GM23338 (cell line): Measurements from ENCODE around the gene AQP5. TPM values are rescaled to one million over a fixed set of nuclear protein-coding genes. Genes with fewer than 3 reads are reported as not detected.

Experiments
- ATAC-seq: fragments of 200-7000 bp; cut with Tn5 transposase; 3 replicates; pipeline ENCODE4 v1.9.1; 2020
- DNase-seq: peaks from one replicate; pipeline ENCODE4 v3.0.0-alpha.2; 2015; ENCODE audit warnings: low spot score
- H2AFZ ChIP-seq: fragments of 200-600 bp; sonication (generic); 2 replicates; pipeline ENCODE4 v1.8.0; 2016; ENCODE audit warnings: antibody characterized with exemption, mild to moderate bottlenecking, moderate library complexity
- H3F3A ChIP-seq: fragments of 200-600 bp; sonication (generic); replicated peaks from 2 replicates; pipeline ENCODE4 v1.8.0; 2017; ENCODE audit warnings: antibody characterized with exemption, mixed run types, low read depth
- H3K27ac ChIP-seq: fragments of 200-600 bp; sonication (generic); 2 replicates; pipeline ENCODE4 v1.6.1; 2016; ENCODE audit warnings: low read depth
- H3K27me3 ChIP-seq: fragments of 200-600 bp; sonication (generic); 2 replicates; pipeline ENCODE4 v1.8.0; 2016; ENCODE audit warnings: mild to moderate bottlenecking, mixed run types, moderate library complexity; ENCODE audit not compliant: insufficient read depth
- H3K36me3 ChIP-seq: fragments of 200-600 bp; sonication (generic); 2 replicates; pipeline ENCODE4 v1.8.0; 2016; ENCODE audit warnings: mild to moderate bottlenecking; ENCODE audit not compliant: insufficient read depth
- H3K4me1 ChIP-seq: fragments of 200-600 bp; sonication (generic); 2 replicates; pipeline ENCODE4 v1.8.0; 2016; ENCODE audit warnings: mild to moderate bottlenecking, moderate library complexity; ENCODE audit not compliant: insufficient read depth
- H3K4me2 ChIP-seq: fragments of 200-600 bp; sonication (generic); 2 replicates; pipeline ENCODE4 v1.7.1; 2017; ENCODE audit warnings: mixed run types
- H3K4me3 ChIP-seq: fragments of 200-600 bp; sonication (generic); 2 replicates; pipeline ENCODE4 v1.6.1; 2016; ENCODE audit warnings: mixed run types
- H3K79me2 ChIP-seq: fragments of 200-600 bp; sonication (generic); replicated peaks from 2 replicates; pipeline ENCODE4 v1.8.0; 2017; ENCODE audit warnings: mild to moderate bottlenecking; ENCODE audit not compliant: insufficient read depth
- H3K9me2 ChIP-seq: fragments of 200-600 bp; sonication (generic); 2 replicates; pipeline ENCODE4 v1.8.0; 2017; ENCODE audit not compliant: insufficient read depth
- H4K20me1 ChIP-seq: fragments of 200-600 bp; sonication (generic); replicated peaks from 2 replicates; pipeline ENCODE4 v1.8.0; 2017; ENCODE audit warnings: mild to moderate bottlenecking; ENCODE audit not compliant: insufficient read depth
- H3K27ac Mint-ChIP-seq: 2 replicates; pipeline ENCODE4 v1.8.0; 2020; ENCODE audit warnings: inconsistent platforms, mild to moderate bottlenecking, moderate library complexity, mixed read lengths
- H3K27me3 Mint-ChIP-seq: 3 replicates; pipeline ENCODE4 v1.8.0; 2022; ENCODE audit warnings: low read depth, mild to moderate bottlenecking, moderate library complexity, mixed read lengths, inconsistent platforms; ENCODE audit not compliant: insufficient read depth, poor library complexity
- H3K36me3 Mint-ChIP-seq: 3 replicates; pipeline ENCODE4 v1.8.0; 2021; ENCODE audit warnings: low read depth, mild to moderate bottlenecking, inconsistent platforms, moderate library complexity, mixed read lengths
- H3K4me1 Mint-ChIP-seq: 3 replicates; pipeline ENCODE4 v1.8.0; 2020; ENCODE audit warnings: mild to moderate bottlenecking, inconsistent platforms, mixed read lengths
- H3K4me3 Mint-ChIP-seq: 3 replicates; pipeline ENCODE4 v1.8.0; 2021; ENCODE audit warnings: moderate library complexity, mild to moderate bottlenecking, inconsistent platforms, mixed read lengths
- H3K9me3 Mint-ChIP-seq: 3 replicates; pipeline ENCODE4 v1.8.0; 2020; ENCODE audit warnings: moderate library complexity, mild to moderate bottlenecking, inconsistent platforms, mixed read lengths
- CREB1 ChIP-seq: fragments of 250-450 bp; sonication (Bioruptor Pico); IDR thresholded peaks from 2 replicates; pipeline ENCODE4 v1.5.0; 2020; ENCODE audit warnings: low read depth, mild to moderate bottlenecking, moderate library complexity
- EZH2 ChIP-seq: fragments of 200-600 bp; sonication (generic); IDR thresholded peaks from one replicate; pipeline ENCODE4 v1.8.0; 2017; ENCODE audit warnings: antibody characterized with exemption, mild to moderate bottlenecking, low read depth; ENCODE audit not compliant: unreplicated experiment
- EZH2phosphoT487 ChIP-seq: fragments of 200-600 bp; sonication (generic); IDR thresholded peaks from one replicate; pipeline ENCODE4 v1.8.1; 2018; ENCODE audit warnings: antibody characterized with exemption; ENCODE audit not compliant: unreplicated experiment
- JUNB ChIP-seq: IDR thresholded peaks from one replicate; pipeline ENCODE4 v1.6.1; 2016; ENCODE audit warnings: antibody characterized with exemption; ENCODE audit not compliant: unreplicated experiment
- NANOG ChIP-seq: IDR thresholded peaks from 2 replicates; pipeline ENCODE4 v1.6.1; 2016; ENCODE audit warnings: antibody characterized with exemption, borderline replicate concordance
- POLR2AphosphoS5 ChIP-seq: IDR thresholded peaks from 2 replicates; pipeline ENCODE4 v1.6.1; 2016; ENCODE audit warnings: antibody characterized with exemption, low read depth
- STAT1 ChIP-seq: IDR thresholded peaks from one replicate; pipeline ENCODE4 v1.6.1; 2016; ENCODE audit warnings: antibody characterized with exemption; ENCODE audit not compliant: unreplicated experiment
- ZNF114 ChIP-seq: fragments of 250-450 bp; sonication (Bioruptor Pico); IDR thresholded peaks from 2 replicates; pipeline ENCODE4 v1.5.0; 2020; ENCODE audit warnings: mild to moderate bottlenecking, moderate library complexity
- ZNF331 ChIP-seq: fragments of 250-450 bp; sonication (Bioruptor Pico); IDR thresholded peaks from 2 replicates; pipeline ENCODE4 v1.5.0; 2020; ENCODE audit warnings: low read depth, mild to moderate bottlenecking, moderate library complexity
- polyA plus RNA-seq: library from polyadenylated mRNA; unstranded; fragments of >200 nt; fragmentation: Nextera tagmentation; extraction: Ambion mirVana; gene quantifications from 2 replicates; pipeline ENCODE4 v1.2.1, GENCODE V29; 2016
- total RNA-seq: library from RNA; depleted of rRNA; stranded (reverse); fragments of >200 nt; shearing (Covaris generic); gene quantifications from 2 replicates; pipeline ENCODE4 v1.2.3, GENCODE V29; 2014
- TF ChIP-seq, protein P1 (sequence below), 2 experiments: fragments of 200-600 bp in 1 of 2; sonication (generic) in 1 of 2; conservative IDR thresholded peaks; 2 replicates each; pipeline versions ENCODE4 v1.5.1 to v1.6.1; 2016 to 2017; ENCODE audit warnings: antibody characterized with exemption in 2 of 2, low read depth in 2 of 2, mild to moderate bottlenecking in 2 of 2, moderate library complexity in 1 of 2
- TF ChIP-seq, protein P2 (sequence below): IDR thresholded peaks from one replicate; pipeline ENCODE4 v1.6.1; 2018; ENCODE audit warnings: antibody characterized with exemption; ENCODE audit not compliant: unreplicated experiment
- TF ChIP-seq, protein P3 (sequence below): fragments of 250-450 bp; sonication (Bioruptor Pico); IDR thresholded peaks from 2 replicates; pipeline ENCODE4 v1.5.0; 2020; ENCODE audit warnings: mild to moderate bottlenecking, moderate library complexity
- TF ChIP-seq, protein P4 (sequence below): IDR thresholded peaks from 2 replicates; pipeline ENCODE4 v1.6.1; 2016; ENCODE audit warnings: antibody characterized with exemption

The AQP5 gene
- total and polyA plus RNA-seq, 2 experiments from 2014 or later: 1.3 to 2.2 TPM

DNA sequence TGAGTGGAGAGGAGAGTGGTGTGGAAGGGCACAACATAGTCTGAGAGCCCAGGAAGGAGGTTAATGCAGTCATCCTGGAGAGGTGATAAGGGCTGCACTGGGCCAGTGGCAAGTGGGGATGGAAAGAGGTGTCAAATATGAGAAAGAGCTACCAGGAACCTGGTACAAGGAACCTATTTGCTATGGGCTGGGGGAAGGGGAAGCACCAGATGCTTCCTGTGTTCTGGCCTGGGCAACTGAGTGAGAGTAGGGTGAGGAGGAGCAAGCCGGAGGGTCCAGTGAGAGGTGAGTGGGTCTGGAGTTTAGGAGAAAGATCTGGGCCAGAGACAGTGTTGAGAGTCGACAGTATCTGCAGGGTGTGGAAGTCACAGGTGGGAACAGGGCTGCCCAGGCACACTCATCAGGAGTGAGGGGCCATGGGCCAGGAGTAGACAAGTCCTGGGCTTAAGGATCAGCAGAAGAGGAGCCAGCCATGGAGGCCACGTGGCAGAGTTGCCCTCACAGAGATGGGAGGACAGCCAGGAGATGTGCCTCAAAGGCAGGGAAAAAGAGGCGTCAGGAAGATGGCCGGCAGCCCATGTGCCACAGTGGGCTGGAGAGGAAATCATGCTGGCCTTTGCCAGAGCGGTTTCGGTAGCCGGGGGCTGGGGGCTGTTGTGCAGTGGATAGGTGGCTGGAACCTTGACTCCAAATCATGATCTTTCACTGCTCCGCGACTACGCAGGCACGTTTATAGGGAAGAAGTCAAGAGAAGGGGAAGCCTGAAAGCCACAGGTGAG is 8.2 kb downstream of the AQP5 start:
- H3K36me3 Mint-ChIP-seq: no peaks in the 10 kb centered on the region; the same call in 2 of the 3 replicates
- Histone ChIP-seq H3K4me2 (no peak overlapping the region), H3K36me3 (no peaks in the 10 kb centered on the region), H3K79me2 (no peaks in the 10 kb centered on the region), H3K4me1 (peaks cover 1% of the 10 kb centered on the region; the same call in 1 of the 2 replicates), H2AFZ (no peak overlapping the region), H3K4me3 (no peak overlapping the region), H3K27me3 (peaks cover 16% of the 10 kb centered on the region), H3K27ac (no peak overlapping the region), H3K9me2 (no peaks in the 10 kb centered on the region), H4K20me1 (no peaks in the 10 kb centered on the region), H3F3A (no peaks in the 10 kb centered on the region)
- H3K27me3 Mint-ChIP-seq: peaks cover 15% of the 10 kb centered on the region
- no peak for ATAC-seq
- DNase-seq: no peak
- H3K4me3 Mint-ChIP-seq: no peak overlapping the region
- H3K4me1 Mint-ChIP-seq: peaks cover 8% of the 10 kb centered on the region
- no peaks in the 10 kb centered on the region for H3K9me3 Mint-ChIP-seq
- TF ChIP-seq ZNF114 (CRISPR knock-in tag): no peak
- TF ChIP-seq, protein P1, sequence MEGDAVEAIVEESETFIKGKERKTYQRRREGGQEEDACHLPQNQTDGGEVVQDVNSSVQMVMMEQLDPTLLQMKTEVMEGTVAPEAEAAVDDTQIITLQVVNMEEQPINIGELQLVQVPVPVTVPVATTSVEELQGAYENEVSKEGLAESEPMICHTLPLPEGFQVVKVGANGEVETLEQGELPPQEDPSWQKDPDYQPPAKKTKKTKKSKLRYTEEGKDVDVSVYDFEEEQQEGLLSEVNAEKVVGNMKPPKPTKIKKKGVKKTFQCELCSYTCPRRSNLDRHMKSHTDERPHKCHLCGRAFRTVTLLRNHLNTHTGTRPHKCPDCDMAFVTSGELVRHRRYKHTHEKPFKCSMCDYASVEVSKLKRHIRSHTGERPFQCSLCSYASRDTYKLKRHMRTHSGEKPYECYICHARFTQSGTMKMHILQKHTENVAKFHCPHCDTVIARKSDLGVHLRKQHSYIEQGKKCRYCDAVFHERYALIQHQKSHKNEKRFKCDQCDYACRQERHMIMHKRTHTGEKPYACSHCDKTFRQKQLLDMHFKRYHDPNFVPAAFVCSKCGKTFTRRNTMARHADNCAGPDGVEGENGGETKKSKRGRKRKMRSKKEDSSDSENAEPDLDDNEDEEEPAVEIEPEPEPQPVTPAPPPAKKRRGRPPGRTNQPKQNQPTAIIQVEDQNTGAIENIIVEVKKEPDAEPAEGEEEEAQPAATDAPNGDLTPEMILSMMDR (conservative IDR thresholded peaks at IDR 0.05; ENCODE audit: low read depth in 2 of 2): no peak
- TF ChIP-seq POLR2AphosphoS5: no peak
- no peak for TF ChIP-seq NANOG
- no peak for TF ChIP-seq STAT1
- TF ChIP-seq, protein P2, sequence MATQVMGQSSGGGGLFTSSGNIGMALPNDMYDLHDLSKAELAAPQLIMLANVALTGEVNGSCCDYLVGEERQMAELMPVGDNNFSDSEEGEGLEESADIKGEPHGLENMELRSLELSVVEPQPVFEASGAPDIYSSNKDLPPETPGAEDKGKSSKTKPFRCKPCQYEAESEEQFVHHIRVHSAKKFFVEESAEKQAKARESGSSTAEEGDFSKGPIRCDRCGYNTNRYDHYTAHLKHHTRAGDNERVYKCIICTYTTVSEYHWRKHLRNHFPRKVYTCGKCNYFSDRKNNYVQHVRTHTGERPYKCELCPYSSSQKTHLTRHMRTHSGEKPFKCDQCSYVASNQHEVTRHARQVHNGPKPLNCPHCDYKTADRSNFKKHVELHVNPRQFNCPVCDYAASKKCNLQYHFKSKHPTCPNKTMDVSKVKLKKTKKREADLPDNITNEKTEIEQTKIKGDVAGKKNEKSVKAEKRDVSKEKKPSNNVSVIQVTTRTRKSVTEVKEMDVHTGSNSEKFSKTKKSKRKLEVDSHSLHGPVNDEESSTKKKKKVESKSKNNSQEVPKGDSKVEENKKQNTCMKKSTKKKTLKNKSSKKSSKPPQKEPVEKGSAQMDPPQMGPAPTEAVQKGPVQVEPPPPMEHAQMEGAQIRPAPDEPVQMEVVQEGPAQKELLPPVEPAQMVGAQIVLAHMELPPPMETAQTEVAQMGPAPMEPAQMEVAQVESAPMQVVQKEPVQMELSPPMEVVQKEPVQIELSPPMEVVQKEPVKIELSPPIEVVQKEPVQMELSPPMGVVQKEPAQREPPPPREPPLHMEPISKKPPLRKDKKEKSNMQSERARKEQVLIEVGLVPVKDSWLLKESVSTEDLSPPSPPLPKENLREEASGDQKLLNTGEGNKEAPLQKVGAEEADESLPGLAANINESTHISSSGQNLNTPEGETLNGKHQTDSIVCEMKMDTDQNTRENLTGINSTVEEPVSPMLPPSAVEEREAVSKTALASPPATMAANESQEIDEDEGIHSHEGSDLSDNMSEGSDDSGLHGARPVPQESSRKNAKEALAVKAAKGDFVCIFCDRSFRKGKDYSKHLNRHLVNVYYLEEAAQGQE: no peak
- TF ChIP-seq, protein P3, sequence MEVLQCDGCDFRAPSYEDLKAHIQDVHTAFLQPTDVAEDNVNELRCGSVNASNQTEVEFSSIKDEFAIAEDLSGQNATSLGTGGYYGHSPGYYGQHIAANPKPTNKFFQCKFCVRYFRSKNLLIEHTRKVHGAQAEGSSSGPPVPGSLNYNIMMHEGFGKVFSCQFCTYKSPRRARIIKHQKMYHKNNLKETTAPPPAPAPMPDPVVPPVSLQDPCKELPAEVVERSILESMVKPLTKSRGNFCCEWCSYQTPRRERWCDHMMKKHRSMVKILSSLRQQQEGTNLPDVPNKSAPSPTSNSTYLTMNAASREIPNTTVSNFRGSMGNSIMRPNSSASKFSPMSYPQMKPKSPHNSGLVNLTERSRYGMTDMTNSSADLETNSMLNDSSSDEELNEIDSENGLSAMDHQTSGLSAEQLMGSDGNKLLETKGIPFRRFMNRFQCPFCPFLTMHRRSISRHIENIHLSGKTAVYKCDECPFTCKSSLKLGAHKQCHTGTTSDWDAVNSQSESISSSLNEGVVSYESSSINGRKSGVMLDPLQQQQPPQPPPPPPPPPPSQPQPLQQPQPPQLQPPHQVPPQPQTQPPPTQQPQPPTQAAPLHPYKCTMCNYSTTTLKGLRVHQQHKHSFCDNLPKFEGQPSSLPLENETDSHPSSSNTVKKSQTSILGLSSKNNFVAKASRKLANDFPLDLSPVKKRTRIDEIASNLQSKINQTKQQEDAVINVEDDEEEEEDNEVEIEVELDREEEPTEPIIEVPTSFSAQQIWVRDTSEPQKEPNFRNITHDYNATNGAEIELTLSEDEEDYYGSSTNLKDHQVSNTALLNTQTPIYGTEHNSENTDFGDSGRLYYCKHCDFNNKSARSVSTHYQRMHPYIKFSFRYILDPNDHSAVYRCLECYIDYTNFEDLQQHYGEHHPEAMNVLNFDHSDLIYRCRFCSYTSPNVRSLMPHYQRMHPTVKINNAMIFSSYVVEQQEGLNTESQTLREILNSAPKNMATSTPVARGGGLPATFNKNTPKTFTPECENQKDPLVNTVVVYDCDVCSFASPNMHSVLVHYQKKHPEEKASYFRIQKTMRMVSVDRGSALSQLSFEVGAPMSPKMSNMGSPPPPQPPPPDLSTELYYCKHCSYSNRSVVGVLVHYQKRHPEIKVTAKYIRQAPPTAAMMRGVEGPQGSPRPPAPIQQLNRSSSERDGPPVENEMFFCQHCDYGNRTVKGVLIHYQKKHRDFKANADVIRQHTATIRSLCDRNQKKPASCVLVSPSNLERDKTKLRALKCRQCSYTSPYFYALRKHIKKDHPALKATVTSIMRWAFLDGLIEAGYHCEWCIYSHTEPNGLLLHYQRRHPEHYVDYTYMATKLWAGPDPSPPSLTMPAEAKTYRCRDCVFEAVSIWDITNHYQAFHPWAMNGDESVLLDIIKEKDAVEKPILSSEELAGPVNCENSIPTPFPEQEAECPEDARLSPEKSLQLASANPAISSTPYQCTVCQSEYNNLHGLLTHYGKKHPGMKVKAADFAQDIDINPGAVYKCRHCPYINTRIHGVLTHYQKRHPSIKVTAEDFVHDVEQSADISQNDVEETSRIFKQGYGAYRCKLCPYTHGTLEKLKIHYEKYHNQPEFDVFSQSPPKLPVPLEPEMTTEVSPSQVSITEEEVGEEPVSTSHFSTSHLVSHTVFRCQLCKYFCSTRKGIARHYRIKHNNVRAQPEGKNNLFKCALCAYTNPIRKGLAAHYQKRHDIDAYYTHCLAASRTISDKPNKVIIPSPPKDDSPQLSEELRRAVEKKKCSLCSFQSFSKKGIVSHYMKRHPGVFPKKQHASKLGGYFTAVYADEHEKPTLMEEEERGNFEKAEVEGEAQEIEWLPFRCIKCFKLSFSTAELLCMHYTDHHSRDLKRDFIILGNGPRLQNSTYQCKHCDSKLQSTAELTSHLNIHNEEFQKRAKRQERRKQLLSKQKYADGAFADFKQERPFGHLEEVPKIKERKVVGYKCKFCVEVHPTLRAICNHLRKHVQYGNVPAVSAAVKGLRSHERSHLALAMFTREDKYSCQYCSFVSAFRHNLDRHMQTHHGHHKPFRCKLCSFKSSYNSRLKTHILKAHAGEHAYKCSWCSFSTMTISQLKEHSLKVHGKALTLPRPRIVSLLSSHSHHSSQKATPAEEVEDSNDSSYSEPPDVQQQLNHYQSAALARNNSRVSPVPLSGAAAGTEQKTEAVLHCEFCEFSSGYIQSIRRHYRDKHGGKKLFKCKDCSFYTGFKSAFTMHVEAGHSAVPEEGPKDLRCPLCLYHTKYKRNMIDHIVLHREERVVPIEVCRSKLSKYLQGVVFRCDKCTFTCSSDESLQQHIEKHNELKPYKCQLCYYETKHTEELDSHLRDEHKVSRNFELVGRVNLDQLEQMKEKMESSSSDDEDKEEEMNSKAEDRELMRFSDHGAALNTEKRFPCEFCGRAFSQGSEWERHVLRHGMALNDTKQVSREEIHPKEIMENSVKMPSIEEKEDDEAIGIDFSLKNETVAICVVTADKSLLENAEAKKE: no peak
- TF ChIP-seq EZH2: no peak
- no peak for TF ChIP-seq JUNB
- no peak for TF ChIP-seq EZH2phosphoT487
- TF ChIP-seq ZNF331: no peak
- TF ChIP-seq, protein P4, sequence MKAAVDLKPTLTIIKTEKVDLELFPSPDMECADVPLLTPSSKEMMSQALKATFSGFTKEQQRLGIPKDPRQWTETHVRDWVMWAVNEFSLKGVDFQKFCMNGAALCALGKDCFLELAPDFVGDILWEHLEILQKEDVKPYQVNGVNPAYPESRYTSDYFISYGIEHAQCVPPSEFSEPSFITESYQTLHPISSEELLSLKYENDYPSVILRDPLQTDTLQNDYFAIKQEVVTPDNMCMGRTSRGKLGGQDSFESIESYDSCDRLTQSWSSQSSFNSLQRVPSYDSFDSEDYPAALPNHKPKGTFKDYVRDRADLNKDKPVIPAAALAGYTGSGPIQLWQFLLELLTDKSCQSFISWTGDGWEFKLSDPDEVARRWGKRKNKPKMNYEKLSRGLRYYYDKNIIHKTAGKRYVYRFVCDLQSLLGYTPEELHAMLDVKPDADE: no peak
- TF ChIP-seq CREB1 (CRISPR knock-in tag): no peak
- no peak overlapping the region for H3K27ac Mint-ChIP-seq
